ENCODE measurements around the gene FAM184A. TPM values are rescaled to one million over a fixed set of nuclear protein-coding genes. Genes with fewer than 3 reads are reported as not detected.
"Not testable (repeated sequence)": the region's sequence is repeated elsewhere in the genome, so short reads cannot be mapped to it uniquely, and the experiment has no call there.

FAM184A gene
- total and polyA plus RNA-seq, 8 donors, result 1.8 to 6.4 (median 3.0) TPM

DNA sequence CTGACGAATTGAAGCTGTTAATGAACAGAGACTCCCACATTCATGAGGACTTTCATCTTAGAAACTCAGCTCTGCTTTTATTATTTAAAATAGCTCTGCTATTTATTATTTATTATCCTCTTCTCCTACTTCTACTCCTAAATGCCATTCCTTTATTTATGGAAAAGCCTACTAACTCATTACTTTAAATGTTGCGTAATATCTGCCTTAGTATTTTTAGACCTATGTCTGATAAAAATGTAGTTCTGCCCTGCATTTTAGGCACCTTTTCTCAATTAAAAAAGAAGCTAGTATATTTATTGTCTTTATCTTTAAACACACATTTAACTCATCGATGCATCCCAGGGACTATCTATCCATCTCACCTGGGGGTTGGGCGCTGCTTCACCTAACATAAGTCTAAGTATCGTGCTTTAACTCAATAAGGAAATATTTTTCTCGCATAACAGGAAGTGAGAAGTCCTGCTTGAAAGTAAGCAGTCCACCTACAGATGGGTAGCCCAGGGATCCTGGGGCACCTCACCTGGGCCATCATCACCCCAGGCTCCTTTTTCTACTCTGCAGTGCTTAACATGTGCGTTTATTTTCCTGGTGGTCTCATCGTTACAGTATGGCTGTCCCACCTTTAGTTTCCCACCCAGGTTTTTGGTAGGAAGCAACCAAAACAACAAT lies 31.3 kb upstream of the FAM184A start:
- intact Hi-C loops (cut with DNase I), result loop anchor here in 2 of 3 donors (10.0 kb wide), 2 partner anchors 125 to 145 kb away; no protein-coding TSS in a partner anchor
- Histone ChIP-seq H3K9me3 (no peaks in the 10 kb centered on the region), H3K4me1 (no peaks in the 10 kb centered on the region), H3K27ac (no peak overlapping the region), H3K4me3 (no peak overlapping the region), H3K36me3 (no peaks in the 10 kb centered on the region), H3K27me3 (no peaks in the 10 kb centered on the region)
- WGBS, 2 donors, result 57 to 69% methylated on average over 8 of the region's 8 CpGs
- no peak for DNase-seq
- no peak for FAIRE-seq
- no peak for TF ChIP-seq CTCF (IDR thresholded peaks at IDR 0.05)
- ATAC-seq, result no peak

DNA sequence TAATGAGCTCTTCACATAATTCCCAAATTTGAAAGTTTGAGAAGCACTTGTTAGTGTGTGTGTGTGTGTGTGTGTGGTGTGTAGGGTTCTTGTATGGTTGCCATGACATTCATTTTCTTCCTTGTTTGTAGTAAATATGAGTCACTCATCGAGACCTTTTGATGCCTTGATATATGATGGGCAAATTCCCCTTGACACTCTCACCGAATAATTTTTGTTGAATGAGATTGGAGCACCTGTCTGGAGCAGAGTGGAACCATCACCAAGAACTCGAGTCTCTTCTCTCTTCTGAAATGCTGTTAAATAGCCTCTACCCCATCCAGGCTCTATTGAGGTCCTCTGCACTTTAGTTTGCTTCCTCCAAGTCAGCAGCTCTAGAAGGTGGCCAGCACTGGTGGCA lies 29.6 kb upstream of the FAM184A start:
- Histone ChIP-seq H3K27me3 (no peaks in the 10 kb centered on the region), H3K4me3 (no peak overlapping the region), H3K27ac (no peak overlapping the region), H3K36me3 (no peaks in the 10 kb centered on the region), H3K4me1 (no peaks in the 10 kb centered on the region), H3K9me3 (no peaks in the 10 kb centered on the region)
- 61 to 62% methylated on average over 3 of the region's 3 CpGs for WGBS, 2 donors
- intact Hi-C loops (cut with DNase I), result loop anchor here in 1 of 3 donors (10.0 kb wide), 1 partner anchor 123 kb away; no protein-coding TSS in a partner anchor
- TF ChIP-seq CTCF (IDR thresholded peaks at IDR 0.05), result no peak
- no peak for DNase-seq
- no peak for ATAC-seq
- no peak for FAIRE-seq

- Histone ChIP-seq H3K9me3 (no peaks in the 10 kb centered on the region), H3K4me3 (no peak overlapping the region), H3K27ac (no peak overlapping the region), H3K27me3 (no peaks in the 10 kb centered on the region), H3K36me3 (no peaks in the 10 kb centered on the region), H3K4me1 (no peaks in the 10 kb centered on the region)
- intact Hi-C loops (cut with DNase I), result loop anchor here in 1 of 3 donors (10.0 kb wide), 1 partner anchor 120 kb away; no protein-coding TSS in a partner anchor
- WGBS, 2 donors, result 55 to 79% methylated on average over 5 of the region's 5 CpGs
- DNase-seq (no peak), ATAC-seq (no peak), FAIRE-seq (no peak)
- no peak for TF ChIP-seq CTCF (IDR thresholded peaks at IDR 0.05)
These were observed 26.8 kb upstream of the FAM184A start for GRCh38 chr6:119105282-119105681.

DNA sequence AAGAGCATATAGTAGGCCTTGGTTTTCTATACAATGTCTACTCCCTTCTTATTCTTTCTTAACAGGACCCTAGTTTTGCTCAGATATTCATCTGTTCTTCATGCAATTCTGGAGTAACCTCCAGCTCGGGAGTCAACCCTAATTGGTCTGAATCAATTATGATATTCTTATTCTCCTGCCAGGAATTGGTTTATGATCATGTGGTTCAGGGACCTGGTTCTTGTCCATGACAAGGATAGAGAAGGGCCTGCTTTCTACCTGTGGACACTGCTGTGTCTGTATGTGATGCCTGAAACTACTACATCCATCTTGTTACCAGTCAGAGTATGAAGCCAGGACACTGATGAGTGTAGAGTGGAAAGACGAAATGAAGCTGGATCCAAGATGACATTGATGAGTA lies 24.4 kb upstream of the FAM184A start:
- FAIRE-seq, result no peak
- H3K27me3 ChIP-seq, result no peaks in the 10 kb centered on the region
- no peak for ATAC-seq
- 67 to 74% methylated on average over 2 of the region's 2 CpGs for WGBS, 2 donors
- H3K36me3 ChIP-seq, result no peaks in the 10 kb centered on the region
- no peaks in the 10 kb centered on the region for H3K9me3 ChIP-seq
- no peak for TF ChIP-seq CTCF (IDR thresholded peaks at IDR 0.05)
- DNase-seq, result no peak
- intact Hi-C loops (cut with DNase I), result loop anchor here in 1 of 3 donors (10.0 kb wide), 1 partner anchor 118 kb away; no protein-coding TSS in a partner anchor
- no peak overlapping the region for H3K27ac ChIP-seq
- no peaks in the 10 kb centered on the region for H3K4me1 ChIP-seq
- H3K4me3 ChIP-seq, result no peak overlapping the region

DNA sequence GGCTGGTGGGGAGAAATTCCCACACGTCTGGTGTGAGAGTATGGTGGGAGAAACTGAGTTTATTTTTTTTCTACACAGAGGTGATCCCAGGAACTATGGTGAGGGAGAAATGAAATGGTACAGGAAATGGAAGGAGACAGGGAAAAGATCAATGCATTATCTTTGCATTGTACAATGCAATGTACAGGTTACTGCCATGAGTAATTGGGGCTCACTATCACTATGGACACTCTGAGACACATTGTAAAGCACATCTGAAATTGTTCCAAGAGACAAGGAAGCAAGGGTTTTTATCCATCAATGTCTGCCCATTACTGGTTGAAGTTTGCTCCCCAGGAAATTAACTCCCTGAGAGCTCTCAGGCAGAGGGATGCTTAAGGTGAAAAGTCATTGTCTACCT lies 21.7 kb upstream of the FAM184A start:
- no peak for FAIRE-seq
- WGBS, 2 donors, result 75 to 90% methylated on average over 1 of the region's 1 CpG

DNA sequence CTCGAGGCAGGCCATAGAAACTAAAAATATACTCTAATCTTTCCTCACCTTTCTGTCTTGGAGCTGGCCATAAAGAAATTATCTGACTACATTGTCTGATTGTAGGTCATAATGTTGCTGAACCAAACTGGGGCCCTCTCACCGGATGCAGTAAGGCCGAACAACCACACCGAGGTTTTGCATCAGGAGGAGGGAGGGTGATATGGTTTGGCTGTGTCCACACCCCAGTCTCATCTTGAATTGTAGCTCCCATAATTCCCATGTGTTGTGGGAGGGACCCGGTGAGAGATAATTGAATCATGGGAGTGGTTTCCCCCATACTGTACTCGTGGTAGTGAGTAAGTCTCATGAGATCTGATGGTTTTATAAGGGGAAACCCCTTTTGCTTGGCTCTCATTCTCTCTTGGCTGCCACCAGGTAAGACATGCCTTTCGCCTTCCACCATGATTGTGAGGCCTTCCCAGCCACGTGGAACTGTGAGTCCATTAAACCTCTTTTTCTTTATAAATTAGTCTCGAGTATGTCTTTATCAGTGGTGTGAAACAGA lies 19.4 kb upstream of the FAM184A start:
- DNase-seq; H3K36me3 ChIP-seq; ATAC-seq; intact Hi-C loops (cut with DNase I); H3K4me1 ChIP-seq; H3K27ac ChIP-seq; H3K9me3 ChIP-seq; H3K4me3 ChIP-seq; FAIRE-seq; H3K27me3 ChIP-seq: not testable (repeated sequence)
- 85 to 93% methylated on average over 9 of the region's 9 CpGs for WGBS, 2 donors

More for the DNA sequence above, 21.7 kb upstream of the FAM184A start:
- H3K9me3 ChIP-seq, result no peaks in the 10 kb centered on the region
- ATAC-seq, result no peak
- DNase-seq, result no peak
- no peak for TF ChIP-seq CTCF (IDR thresholded peaks at IDR 0.05)
- H3K27ac ChIP-seq, result no peak overlapping the region
- H3K27me3 ChIP-seq, result no peaks in the 10 kb centered on the region
- intact Hi-C loops (cut with DNase I), result loop anchor here in 1 of 3 donors (10.0 kb wide), 1 partner anchor 115 kb away; no protein-coding TSS in a partner anchor
- no peak overlapping the region for H3K4me3 ChIP-seq
- no peaks in the 10 kb centered on the region for H3K4me1 ChIP-seq
- no peaks in the 10 kb centered on the region for H3K36me3 ChIP-seq

All from pancreas (tissue), 10 donors.